ENCODE data around the gene DACT2.

DNA sequence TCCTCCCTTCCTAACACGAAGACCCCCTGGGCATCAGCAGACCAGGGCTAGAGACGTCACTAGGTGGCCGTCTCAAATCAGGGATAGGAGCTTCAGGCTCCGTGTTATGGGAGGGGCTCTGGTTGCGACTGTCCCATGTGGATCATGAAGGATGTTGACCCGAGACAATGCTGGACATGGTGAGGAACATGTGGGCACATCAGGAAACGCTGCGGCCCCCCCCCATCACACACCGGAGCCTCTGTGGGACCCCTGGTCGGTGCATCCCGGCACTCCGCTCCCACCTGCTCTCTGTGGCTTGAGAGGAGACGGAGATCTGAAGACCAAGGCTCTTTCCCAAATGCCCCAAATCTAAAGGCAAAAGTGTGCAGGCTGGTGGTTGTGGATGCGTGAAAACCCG lies 54.2 kb downstream of the DACT2 start:
- TF ChIP-seq POLR2A (IDR thresholded peaks at IDR 0.05; ENCODE audit: low read depth, low read length), result no peak
- TF ChIP-seq POLR2AphosphoS5 (IDR thresholded peaks at IDR 0.05; ENCODE audit: low read depth, low read length), result no peak
- no peak for TF ChIP-seq POU2F2 (IDR thresholded peaks at IDR 0.05; ENCODE audit: low read depth, low read length)

Measured in GM12891 (cell line).